Smooth muscle cell (in vitro differentiated cells): ENCODE measurements around the gene YTHDF1. TPM values are rescaled to one million over a fixed set of nuclear protein-coding genes. Genes with fewer than 3 reads are reported as not detected.

Source experiments
- DNase-seq: peaks from one replicate; lab custom pipeline; 2025; ENCODE audit not compliant: unreplicated experiment; lab: John Stamatoyannopoulos, UW
- H2AFZ ChIP-seq: fragments of 200-600 bp; sonication (generic); 2 replicates; pipeline ENCODE4 v1.6.0; 2016; ENCODE audit warnings: antibody characterized with exemption, low read depth, mild to moderate bottlenecking
- H3F3A ChIP-seq: fragments of 200-600 bp; sonication (generic); 2 replicates; pipeline ENCODE4 v1.6.0; 2017; ENCODE audit warnings: antibody characterized with exemption, low read depth
- H3K27ac ChIP-seq: fragments of 200-600 bp; sonication (generic); 2 replicates; pipeline ENCODE4 v1.5.1; 2016; ENCODE audit warnings: low read depth, mild to moderate bottlenecking
- H3K27me3 ChIP-seq: fragments of 200-600 bp; sonication (generic); 2 replicates; pipeline ENCODE4 v1.6.1; 2016; ENCODE audit warnings: low read depth, mild to moderate bottlenecking
- H3K36me3 ChIP-seq: fragments of 200-600 bp; sonication (generic); 2 replicates; pipeline ENCODE4 v1.5.1; 2016; ENCODE audit warnings: low read depth
- H3K4me1 ChIP-seq: fragments of 200-600 bp; sonication (generic); 2 replicates; pipeline ENCODE4 v1.5.1; 2016; ENCODE audit warnings: low read depth
- H3K4me2 ChIP-seq: fragments of 200-600 bp; sonication (generic); 2 replicates; pipeline ENCODE4 v1.6.0; 2016; ENCODE audit warnings: mild to moderate bottlenecking
- H3K4me3 ChIP-seq: fragments of 200-600 bp; sonication (generic); 2 replicates; pipeline ENCODE4 v1.5.1; 2016; ENCODE audit warnings: mild to moderate bottlenecking
- H3K79me2 ChIP-seq: fragments of 200-600 bp; sonication (generic); 2 replicates; pipeline ENCODE4 v1.6.0; 2016; ENCODE audit warnings: low read depth, mild to moderate bottlenecking
- H3K9ac ChIP-seq: fragments of 200-600 bp; sonication (generic); 2 replicates; pipeline ENCODE4 v1.6.0; 2016; ENCODE audit warnings: low read depth
- H3K9me3 ChIP-seq: fragments of 200-600 bp; sonication (generic); replicated peaks from 2 replicates; pipeline ENCODE4 v1.5.1; 2016; ENCODE audit warnings: low read depth
- H4K20me1 ChIP-seq: fragments of 200-600 bp; sonication (generic); 2 replicates; pipeline ENCODE4 v1.6.0; 2016; ENCODE audit warnings: low read depth
- CTCF ChIP-seq: fragments of 200-600 bp; sonication (generic); IDR thresholded peaks from 2 replicates; pipeline ENCODE4 v1.5.1; 2017; ENCODE audit warnings: borderline replicate concordance, mild to moderate bottlenecking, antibody characterized with exemption; ENCODE audit not compliant: insufficient read depth, poor library complexity, severe bottlenecking
- WGBS: methylation state at CpG from one replicate; pipeline ENCODE4 v1.1.7; 2016; ENCODE audit warnings: low lambda C conversion rate; 5-methylcytosine and 5-hydroxymethylcytosine counted together
- polyA plus RNA-seq: library from polyadenylated mRNA; unstranded; fragments of >200 nt; fragmentation: Nextera tagmentation; extraction: Ambion mirVana; gene quantifications from 2 replicates; pipeline ENCODE4 v1.2.1, GENCODE V29; 2016
- total RNA-seq: library from RNA; depleted of rRNA; stranded (reverse); fragments of >200 nt; gene quantifications from 2 replicates; pipeline ENCODE4 v1.2.3, GENCODE V29; 2014

The YTHDF1 gene
- total and polyA plus RNA-seq, 2 experiments from 2014 or later, result 28.2 to 35.8 TPM

- Histone ChIP-seq H3K4me1 (peaks cover 28% of the 10 kb centered on the region), H3F3A (no peaks in the 10 kb centered on the region), H3K4me3 (peak overlapping the region; percentile 24), H3K27ac (no peak overlapping the region), H3K9me3 (no peaks in the 10 kb centered on the region), H3K4me2 (peak overlapping the region; percentile 78), H3K9ac (no peak overlapping the region), H3K79me2 (no peaks in the 10 kb centered on the region), H2AFZ (no peak overlapping the region), H4K20me1 (peaks cover 17% of the 10 kb centered on the region), H3K36me3 (no peaks in the 10 kb centered on the region), H3K27me3 (peaks cover 78% of the 10 kb centered on the region)
- TF ChIP-seq CTCF, result peak; percentile 50
- no peak for DNase-seq
- 7% methylated on average over 11 of the region's 74 CpGs for WGBS
Measured at GRCh38 chr20:63178889-63179686, 36.8 kb downstream of the YTHDF1 start.

- WGBS, result 0% methylated on average over 8 of the region's 49 CpGs
- H3K4me1 ChIP-seq, result peaks cover 33% of the 10 kb centered on the region
- H3K27me3 ChIP-seq, result peaks cover 85% of the 10 kb centered on the region
- H3K4me2 ChIP-seq, result peak overlapping the region; percentile 74
- no peak for TF ChIP-seq CTCF
- H2AFZ ChIP-seq, result no peak overlapping the region
- no peak overlapping the region for H3K4me3 ChIP-seq
- DNase-seq, result no peak
- H3K27ac ChIP-seq, result no peak overlapping the region
- H4K20me1 ChIP-seq, result peaks cover 17% of the 10 kb centered on the region
- H3K79me2 ChIP-seq, result no peaks in the 10 kb centered on the region
- H3K9me3 ChIP-seq, result no peaks in the 10 kb centered on the region
- no peak overlapping the region for H3K9ac ChIP-seq
- H3K36me3 ChIP-seq, result no peaks in the 10 kb centered on the region
- H3F3A ChIP-seq, result no peaks in the 10 kb centered on the region
Measured at GRCh38 chr20:63178446-63178820, 37.5 kb downstream of the YTHDF1 start.

- WGBS, result 1% methylated on average over 61 of the region's 90 CpGs
- Histone ChIP-seq H3F3A (no peaks in the 10 kb centered on the region), H2AFZ (no peak overlapping the region), H3K4me2 (peak overlapping the region; percentile 74), H4K20me1 (peaks cover 17% of the 10 kb centered on the region), H3K9ac (no peak overlapping the region), H3K27me3 (peaks cover 88% of the 10 kb centered on the region), H3K4me3 (no peak overlapping the region), H3K36me3 (no peaks in the 10 kb centered on the region), H3K79me2 (no peaks in the 10 kb centered on the region), H3K27ac (no peak overlapping the region), H3K4me1 (peaks cover 36% of the 10 kb centered on the region), H3K9me3 (no peaks in the 10 kb centered on the region)
- TF ChIP-seq CTCF, result no peak
- no peak for DNase-seq
Measured at GRCh38 chr20:63177785-63178445, 38.0 kb downstream of the YTHDF1 start.
